HG03045 (cell line): ENCODE measurements around the gene POLDIP3.
"Not testable (repeated sequence)": the region's sequence is repeated elsewhere in the genome, so short reads cannot be mapped to it uniquely, and the experiment has no call there.

Experiments
- ATAC-seq: cut with Tn5 transposase; IDR thresholded peaks from one replicate; pipeline ENCODE4 v1.9.1; 2021; ENCODE audit warnings: mild to moderate bottlenecking, moderate library complexity; ENCODE audit not compliant: unreplicated experiment

Gene POLDIP3

GRCh38 chr22:42620084-42620483 lies 5.4 kb upstream of the POLDIP3 start:
- no peak for ATAC-seq

GRCh38 chr22:42619261-42620063 lies 4.8 kb upstream of the POLDIP3 start:
- ATAC-seq: no peak

- no peak for ATAC-seq
These were observed 2.7 kb upstream of the POLDIP3 start for GRCh38 chr22:42617155-42617983.

- not testable (repeated sequence) for ATAC-seq
These were observed 1.1 kb upstream of the POLDIP3 start for GRCh38 chr22:42615860-42616175.

GRCh38 chr22:42615092-42615859 lies 593 bp upstream of the POLDIP3 start:
- peak; percentile 49 for ATAC-seq

GRCh38 chr22:42613872-42614301 lies 796 bp downstream of the POLDIP3 start:
- ATAC-seq: no peak

GRCh38 chr22:42612336-42612735 lies 2.3 kb downstream of the POLDIP3 start:
- no peak for ATAC-seq

GRCh38 chr22:42611051-42611450 lies 3.6 kb downstream of the POLDIP3 start:
- no peak for ATAC-seq

- no peak for ATAC-seq
These were observed 4.5 kb downstream of the POLDIP3 start for GRCh38 chr22:42610186-42610585.

GRCh38 chr22:42608823-42609361 lies 5.8 kb downstream of the POLDIP3 start:
- no peak for ATAC-seq

- ATAC-seq: no peak
These were observed 6.4 kb downstream of the POLDIP3 start for GRCh38 chr22:42608136-42608822.

- not testable (repeated sequence) for ATAC-seq
These were observed 7.0 kb downstream of the POLDIP3 start for GRCh38 chr22:42607641-42608040.

GRCh38 chr22:42604403-42604802 lies 10.3 kb downstream of the POLDIP3 start:
- ATAC-seq: no peak

- ATAC-seq: no peak
These were observed 11.3 kb downstream of the POLDIP3 start for GRCh38 chr22:42603427-42603826.

- no peak for ATAC-seq
These were observed 12.2 kb downstream of the POLDIP3 start for GRCh38 chr22:42602470-42602869.

- ATAC-seq: no peak
These were observed 12.7 kb downstream of the POLDIP3 start for GRCh38 chr22:42601879-42602465.

GRCh38 chr22:42596863-42597530 lies 17.7 kb downstream of the POLDIP3 start:
- no peak for ATAC-seq

GRCh38 chr22:42596336-42596735 lies 18.3 kb downstream of the POLDIP3 start:
- no peak for ATAC-seq

GRCh38 chr22:42595434-42595833 lies 19.2 kb downstream of the POLDIP3 start:
- ATAC-seq: no peak

GRCh38 chr22:42591987-42592386 lies 22.7 kb downstream of the POLDIP3 start:
- ATAC-seq: no peak
